ENCODE measurements around the gene SPX.

DNA sequence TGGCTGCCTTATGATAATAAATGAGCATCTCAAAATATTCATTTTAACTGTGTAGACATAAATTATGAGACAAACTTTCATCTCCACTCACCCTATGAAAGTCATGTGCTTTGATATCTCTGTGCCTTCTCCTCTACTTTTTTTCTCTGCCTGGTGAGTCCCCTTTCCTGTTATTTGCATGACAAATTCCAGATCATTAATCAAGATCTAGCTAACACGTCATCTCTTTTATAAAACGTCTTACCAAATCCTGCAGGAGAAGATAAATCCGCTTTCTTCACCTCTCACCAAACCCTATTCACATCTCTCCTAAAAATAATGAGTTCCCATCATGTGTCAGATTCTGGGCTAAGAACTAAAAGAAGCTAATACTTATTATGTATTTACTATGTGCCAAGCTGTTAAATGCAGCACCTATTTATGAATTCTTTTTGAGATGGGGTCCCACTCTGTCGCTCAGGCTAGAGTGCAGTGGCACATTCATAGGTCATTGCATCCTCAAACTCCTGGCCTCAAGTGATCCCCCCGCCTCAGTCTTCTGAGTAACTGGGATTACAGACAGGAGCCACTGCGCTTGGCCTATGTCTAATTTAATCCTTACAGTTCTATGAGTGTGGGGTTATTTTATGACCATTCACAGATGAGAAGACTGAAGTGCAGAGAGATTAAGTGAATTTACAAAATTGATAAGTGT, 26.7 kb downstream of the SPX start:
- TF ChIP-seq, protein P1, sequence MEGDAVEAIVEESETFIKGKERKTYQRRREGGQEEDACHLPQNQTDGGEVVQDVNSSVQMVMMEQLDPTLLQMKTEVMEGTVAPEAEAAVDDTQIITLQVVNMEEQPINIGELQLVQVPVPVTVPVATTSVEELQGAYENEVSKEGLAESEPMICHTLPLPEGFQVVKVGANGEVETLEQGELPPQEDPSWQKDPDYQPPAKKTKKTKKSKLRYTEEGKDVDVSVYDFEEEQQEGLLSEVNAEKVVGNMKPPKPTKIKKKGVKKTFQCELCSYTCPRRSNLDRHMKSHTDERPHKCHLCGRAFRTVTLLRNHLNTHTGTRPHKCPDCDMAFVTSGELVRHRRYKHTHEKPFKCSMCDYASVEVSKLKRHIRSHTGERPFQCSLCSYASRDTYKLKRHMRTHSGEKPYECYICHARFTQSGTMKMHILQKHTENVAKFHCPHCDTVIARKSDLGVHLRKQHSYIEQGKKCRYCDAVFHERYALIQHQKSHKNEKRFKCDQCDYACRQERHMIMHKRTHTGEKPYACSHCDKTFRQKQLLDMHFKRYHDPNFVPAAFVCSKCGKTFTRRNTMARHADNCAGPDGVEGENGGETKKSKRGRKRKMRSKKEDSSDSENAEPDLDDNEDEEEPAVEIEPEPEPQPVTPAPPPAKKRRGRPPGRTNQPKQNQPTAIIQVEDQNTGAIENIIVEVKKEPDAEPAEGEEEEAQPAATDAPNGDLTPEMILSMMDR (IDR thresholded peaks at IDR 0.05), result no peak
- TF ChIP-seq POLR2A (IDR thresholded peaks at IDR 0.05), result no peak

Measured in adrenal gland (tissue), 5 donors.